ENCODE data around the gene LCP1.

DNA sequence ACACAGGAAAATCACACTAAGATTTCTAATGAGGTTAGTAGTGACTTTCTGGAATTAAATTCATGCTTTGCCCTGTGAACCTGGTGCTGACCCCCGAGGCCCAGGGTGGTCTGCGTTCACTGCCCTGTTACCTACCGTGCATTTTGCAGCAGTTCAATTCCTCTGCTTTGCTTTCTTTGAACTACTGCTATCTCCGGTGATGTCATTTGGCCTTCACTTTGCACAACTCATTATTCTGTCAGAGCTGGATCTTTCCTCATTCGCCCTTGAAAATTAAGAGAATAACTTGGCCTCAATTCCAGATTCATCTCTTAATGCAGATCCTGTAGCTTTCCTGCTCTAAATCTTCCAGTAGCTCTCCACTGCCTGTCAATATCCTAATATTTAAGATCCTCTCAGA lies 21.0 kb upstream of the LCP1 start:
- TF ChIP-seq, protein P1, sequence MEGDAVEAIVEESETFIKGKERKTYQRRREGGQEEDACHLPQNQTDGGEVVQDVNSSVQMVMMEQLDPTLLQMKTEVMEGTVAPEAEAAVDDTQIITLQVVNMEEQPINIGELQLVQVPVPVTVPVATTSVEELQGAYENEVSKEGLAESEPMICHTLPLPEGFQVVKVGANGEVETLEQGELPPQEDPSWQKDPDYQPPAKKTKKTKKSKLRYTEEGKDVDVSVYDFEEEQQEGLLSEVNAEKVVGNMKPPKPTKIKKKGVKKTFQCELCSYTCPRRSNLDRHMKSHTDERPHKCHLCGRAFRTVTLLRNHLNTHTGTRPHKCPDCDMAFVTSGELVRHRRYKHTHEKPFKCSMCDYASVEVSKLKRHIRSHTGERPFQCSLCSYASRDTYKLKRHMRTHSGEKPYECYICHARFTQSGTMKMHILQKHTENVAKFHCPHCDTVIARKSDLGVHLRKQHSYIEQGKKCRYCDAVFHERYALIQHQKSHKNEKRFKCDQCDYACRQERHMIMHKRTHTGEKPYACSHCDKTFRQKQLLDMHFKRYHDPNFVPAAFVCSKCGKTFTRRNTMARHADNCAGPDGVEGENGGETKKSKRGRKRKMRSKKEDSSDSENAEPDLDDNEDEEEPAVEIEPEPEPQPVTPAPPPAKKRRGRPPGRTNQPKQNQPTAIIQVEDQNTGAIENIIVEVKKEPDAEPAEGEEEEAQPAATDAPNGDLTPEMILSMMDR (IDR thresholded peaks at IDR 0.05) = no peak
- TF ChIP-seq ZFX (IDR thresholded peaks at IDR 0.05; ENCODE audit: borderline replicate concordance) = no peak

Data from 22Rv1 (cell line).